ENCODE measurements around the gene KRTAP20-1. TPM values are rescaled to one million over a fixed set of nuclear protein-coding genes. Genes with fewer than 3 reads are reported as not detected.

The KRTAP20-1 gene
- not detected for polyA plus RNA-seq

DNA sequence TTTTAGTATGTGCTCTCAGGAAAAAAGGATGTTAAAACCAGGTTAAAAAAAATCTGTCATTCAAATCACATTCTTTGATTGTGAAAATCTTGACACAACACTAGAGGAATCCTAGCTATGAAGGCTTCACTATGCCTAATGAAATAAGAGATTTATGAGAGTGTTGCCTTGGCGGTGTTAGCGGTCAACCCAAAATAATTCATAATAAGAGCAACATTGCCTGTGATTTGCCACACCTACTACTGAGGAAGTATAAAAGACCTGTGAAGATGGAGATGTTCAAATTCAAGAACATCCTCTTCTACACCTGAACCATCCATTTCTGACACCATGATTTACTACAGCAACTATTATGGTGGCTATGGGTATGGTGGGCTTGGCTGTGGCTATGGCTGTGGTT lies at the start of gene KRTAP20-1:
Gene KRTAP20-1, plus strand, starts transcription at position 301 of the 400 bp plus-strand sequence. Its CDS starts 30 bp downstream, at position 331.
- peaks cover 0 to 3% (median 3%) of the 10 kb centered on the region in 3 donors for H3K9me3 Mint-ChIP-seq
- H3K27ac Mint-ChIP-seq = no peak within 1 kb of the TSS
- H3K4me3 Mint-ChIP-seq = no peak within 1 kb of the TSS
- no peaks in the 10 kb centered on the region for H3K36me3 Mint-ChIP-seq
- H3K27me3 Mint-ChIP-seq = no peaks in the 10 kb centered on the region
- no peaks in the 10 kb centered on the region for H3K4me1 Mint-ChIP-seq

- no peak overlapping the region for H3K4me3 Mint-ChIP-seq
- H3K4me1 Mint-ChIP-seq = no peaks in the 10 kb centered on the region
- no peaks in the 10 kb centered on the region for H3K27me3 Mint-ChIP-seq
- no peaks in the 10 kb centered on the region for H3K36me3 Mint-ChIP-seq
- no peak overlapping the region for H3K27ac Mint-ChIP-seq
- H3K9me3 Mint-ChIP-seq = peaks cover 2 to 8% (median 3%) of the 10 kb centered on the region in 3 donors
These were observed 48.6 kb upstream of the KRTAP20-1 start for GRCh38 chr21:30567617-30568016.

DNA sequence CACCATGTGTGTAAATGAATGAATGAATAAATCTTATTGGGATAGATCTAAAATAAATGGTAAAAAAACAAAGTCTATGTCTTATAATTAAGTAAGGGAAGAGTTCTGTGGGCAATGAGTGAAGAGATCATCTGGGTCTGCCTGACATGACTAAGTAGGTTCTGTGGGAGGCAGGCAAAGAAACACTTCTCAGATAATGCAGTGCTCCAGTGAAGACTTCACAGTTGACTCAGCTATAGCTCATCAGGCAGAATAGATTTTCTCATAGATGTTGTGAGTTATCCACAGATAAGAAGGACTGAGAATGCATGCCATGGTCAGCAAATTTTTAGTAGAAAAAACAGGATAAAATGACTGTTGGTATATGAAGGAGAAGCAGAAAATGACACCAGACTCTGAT lies 38.5 kb upstream of the KRTAP20-1 start:
- peaks cover 1 to 7% (median 2%) of the 10 kb centered on the region in 3 donors for H3K9me3 Mint-ChIP-seq
- no peaks in the 10 kb centered on the region for H3K4me1 Mint-ChIP-seq
- no peak overlapping the region for H3K27ac Mint-ChIP-seq
- no peaks in the 10 kb centered on the region for H3K36me3 Mint-ChIP-seq
- no peak overlapping the region for H3K4me3 Mint-ChIP-seq
- no peaks in the 10 kb centered on the region for H3K27me3 Mint-ChIP-seq

DNA sequence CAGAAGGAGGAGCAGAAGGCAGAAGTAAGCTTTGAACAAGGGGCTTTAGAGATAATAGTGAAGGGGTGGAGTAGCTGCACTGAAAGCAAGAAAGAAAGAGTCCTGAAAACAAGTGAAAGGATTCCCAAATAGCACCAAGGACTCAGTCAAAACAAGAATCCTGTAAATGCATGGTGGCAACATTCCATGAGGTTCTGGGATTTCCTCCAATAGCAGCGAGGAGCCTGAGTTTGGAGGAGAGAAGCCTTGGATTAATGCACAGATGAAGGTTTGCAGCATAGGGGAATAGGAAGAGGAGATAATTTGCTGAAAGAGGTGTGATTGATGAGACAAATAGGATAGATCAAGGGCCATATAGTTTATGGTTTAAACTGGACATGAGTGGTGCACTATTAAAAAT lies 36.9 kb upstream of the KRTAP20-1 start:
- H3K36me3 Mint-ChIP-seq = no peaks in the 10 kb centered on the region
- no peak overlapping the region for H3K27ac Mint-ChIP-seq
- H3K4me1 Mint-ChIP-seq = no peaks in the 10 kb centered on the region

GRCh38 chr21:30580132-30580531 lies 36.1 kb upstream of the KRTAP20-1 start:
- Mint-ChIP-seq H3K27me3 (no peaks in the 10 kb centered on the region), H3K36me3 (no peaks in the 10 kb centered on the region)

More for the DNA sequence above, 36.9 kb upstream of the KRTAP20-1 start:
- H3K4me3 Mint-ChIP-seq = no peak overlapping the region
- H3K9me3 Mint-ChIP-seq = peaks cover 2 to 12% (median 2%) of the 10 kb centered on the region in 3 donors
- H3K27me3 Mint-ChIP-seq = no peaks in the 10 kb centered on the region

GRCh38 chr21:30582870-30583269 lies 33.4 kb upstream of the KRTAP20-1 start:
- H3K27ac Mint-ChIP-seq = no peak overlapping the region
- H3K4me3 Mint-ChIP-seq = no peak overlapping the region
- peaks cover 2 to 18% (median 10%) of the 10 kb centered on the region in 3 donors for H3K9me3 Mint-ChIP-seq
- no peaks in the 10 kb centered on the region for H3K27me3 Mint-ChIP-seq
- H3K36me3 Mint-ChIP-seq = no peaks in the 10 kb centered on the region
- H3K4me1 Mint-ChIP-seq = no peaks in the 10 kb centered on the region

More at GRCh38 chr21:30580132-30580531, 36.1 kb upstream of the KRTAP20-1 start:
- H3K4me3 Mint-ChIP-seq = no peak overlapping the region
- H3K27ac Mint-ChIP-seq = no peak overlapping the region
- no peaks in the 10 kb centered on the region for H3K4me1 Mint-ChIP-seq
- peaks cover 2 to 20% (median 8%) of the 10 kb centered on the region in 3 donors for H3K9me3 Mint-ChIP-seq

DNA sequence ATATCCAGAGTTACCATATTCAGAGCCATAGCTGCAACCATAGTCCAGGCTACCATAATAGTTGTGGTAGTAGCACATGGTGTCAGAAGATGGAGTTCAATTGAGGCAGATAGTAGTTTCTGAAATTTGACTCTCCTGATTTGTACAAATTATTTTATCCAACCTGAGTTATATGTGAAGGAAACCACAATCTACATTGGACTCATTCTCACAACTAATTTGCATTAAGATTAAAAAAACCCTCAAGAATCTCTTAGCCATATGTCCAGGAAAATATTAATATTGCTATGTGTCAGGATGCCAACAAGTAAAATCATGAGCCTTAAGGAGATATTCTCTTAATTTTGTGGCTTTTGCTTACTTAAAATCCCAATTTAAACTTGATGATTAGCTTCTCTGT lies 25.9 kb upstream of the KRTAP20-1 start, which contains the start of gene KRTAP22-2:
Gene KRTAP22-2, minus strand, starts transcription at position 101 of the 400 bp plus-strand sequence.
- Mint-ChIP-seq H3K36me3 (no peaks in the 10 kb centered on the region), H3K9me3 (peaks cover 3 to 7% (median 5%) of the 10 kb centered on the region in 3 donors), H3K4me3 (no peak within 1 kb of the TSS), H3K4me1 (no peaks in the 10 kb centered on the region), H3K27ac (no peak within 1 kb of the TSS), H3K27me3 (no peaks in the 10 kb centered on the region)

DNA sequence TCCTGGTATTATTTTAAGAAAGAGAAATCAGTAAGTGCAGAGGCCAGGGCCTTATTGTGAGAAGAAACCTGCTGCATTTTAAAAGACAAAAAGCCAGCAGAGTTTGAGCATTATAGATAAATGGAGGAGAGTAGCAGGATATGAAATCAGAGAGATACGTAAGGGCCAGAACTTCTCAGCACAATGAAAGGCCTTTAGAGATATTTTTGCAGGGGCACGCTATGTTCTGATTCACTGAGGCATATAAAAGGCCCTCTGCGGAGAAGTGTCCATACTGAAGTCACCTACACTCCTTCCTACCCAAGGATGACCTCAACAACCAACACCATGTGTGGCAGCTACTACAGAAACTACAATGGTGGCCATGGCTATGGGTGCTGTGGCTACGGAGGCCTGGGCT lies 24.1 kb upstream of the KRTAP20-1 start, which contains the start of gene KRTAP6-3:
Gene KRTAP6-3, plus strand, starts transcription at position 301 of the 400 bp plus-strand sequence. Its CDS starts 6 bp downstream, at position 307.
- Mint-ChIP-seq H3K9me3 (peaks cover 3 to 9% (median 7%) of the 10 kb centered on the region in 3 donors), H3K27me3 (no peaks in the 10 kb centered on the region), H3K27ac (peak within 1 kb of the TSS in 1 of 3 donors; percentile 57), H3K4me3 (no peak within 1 kb of the TSS), H3K36me3 (no peaks in the 10 kb centered on the region), H3K4me1 (peaks cover 0 to 1% (median 0%) of the 10 kb centered on the region in 3 donors)

DNA sequence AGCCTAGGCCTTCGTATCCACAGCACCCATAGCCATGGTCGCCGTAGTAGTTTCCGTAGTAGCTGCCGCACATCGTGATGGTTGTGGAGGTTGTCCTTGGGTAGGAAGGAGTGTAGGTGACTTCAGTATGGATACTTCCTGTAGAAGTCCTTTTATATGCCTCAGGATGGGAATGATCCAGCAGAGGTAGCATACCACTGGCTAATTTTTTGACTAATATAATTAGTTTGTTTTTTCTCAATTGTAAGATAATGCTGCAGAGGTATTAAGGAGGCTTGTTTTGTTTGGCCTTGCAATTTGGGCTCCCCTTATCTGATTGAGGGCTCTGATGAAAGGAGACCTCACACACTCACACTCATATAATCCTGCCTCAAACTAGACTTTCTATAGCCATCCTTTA lies 17.4 kb upstream of the KRTAP20-1 start, which contains the start of gene KRTAP6-2:
Gene KRTAP6-2, minus strand, starts transcription at position 101 of the 400 bp plus-strand sequence. Its CDS starts 28 bp downstream, at position 73.
- no peak within 1 kb of the TSS for H3K27ac Mint-ChIP-seq
- H3K4me1 Mint-ChIP-seq = peaks cover 0 to 2% (median 0%) of the 10 kb centered on the region in 3 donors
- H3K9me3 Mint-ChIP-seq = peaks cover 5 to 22% (median 6%) of the 10 kb centered on the region in 3 donors
- H3K4me3 Mint-ChIP-seq = no peak within 1 kb of the TSS
- H3K27me3 Mint-ChIP-seq = no peaks in the 10 kb centered on the region
- no peaks in the 10 kb centered on the region for H3K36me3 Mint-ChIP-seq

DNA sequence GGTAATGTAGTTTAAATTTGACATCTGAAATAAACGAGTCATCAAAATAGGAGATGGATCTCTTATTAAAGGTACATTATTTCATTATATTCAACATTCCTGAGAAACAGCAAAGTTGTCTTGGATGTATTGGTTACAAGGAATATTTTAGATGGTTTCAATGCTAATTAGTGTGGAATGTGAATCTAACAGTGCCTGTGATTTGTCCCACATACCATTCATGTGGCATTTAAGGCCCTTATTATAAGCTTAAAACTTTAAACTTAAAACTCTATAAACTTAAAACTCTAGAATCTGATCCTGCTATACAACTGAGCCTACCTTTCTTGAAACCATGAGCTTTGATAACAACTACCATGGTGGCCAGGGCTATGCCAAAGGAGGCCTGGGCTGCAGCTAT lies 15.4 kb upstream of the KRTAP20-1 start, which contains the start of gene KRTAP22-1:
Gene KRTAP22-1, plus strand, starts transcription at position 301 of the 400 bp plus-strand sequence.
- Mint-ChIP-seq H3K4me3 (no peak within 1 kb of the TSS), H3K4me1 (peaks cover 0 to 2% (median 0%) of the 10 kb centered on the region in 3 donors), H3K27ac (no peak within 1 kb of the TSS), H3K36me3 (no peaks in the 10 kb centered on the region), H3K9me3 (peaks cover 2 to 17% (median 5%) of the 10 kb centered on the region in 3 donors), H3K27me3 (no peaks in the 10 kb centered on the region)

- H3K36me3 Mint-ChIP-seq = no peaks in the 10 kb centered on the region
- no peak overlapping the region for H3K27ac Mint-ChIP-seq
- no peaks in the 10 kb centered on the region for H3K27me3 Mint-ChIP-seq
- H3K9me3 Mint-ChIP-seq = peaks cover 4 to 18% (median 16%) of the 10 kb centered on the region in 3 donors
- H3K4me3 Mint-ChIP-seq = no peak overlapping the region
- H3K4me1 Mint-ChIP-seq = no peaks in the 10 kb centered on the region
These were observed 10.3 kb upstream of the KRTAP20-1 start for GRCh38 chr21:30605968-30606367.

DNA sequence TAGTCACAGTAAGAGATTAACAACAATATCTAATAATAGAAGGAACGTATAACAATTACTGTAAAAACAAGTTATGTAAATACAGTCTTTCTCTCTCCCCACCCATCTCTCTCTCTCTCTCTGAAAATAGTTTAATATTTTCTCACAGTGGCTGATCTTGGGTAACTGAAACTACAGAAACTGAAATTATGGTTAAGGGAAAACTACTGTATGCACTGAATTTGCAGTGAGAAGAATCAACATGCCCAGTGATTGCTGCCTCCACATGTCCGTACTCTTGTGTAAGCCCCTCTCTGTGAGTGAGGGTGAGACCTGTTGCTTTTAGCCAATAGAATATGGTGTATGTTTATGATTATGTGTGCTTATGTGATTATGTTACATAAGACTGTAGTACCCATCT lies 4.1 kb upstream of the KRTAP20-1 start:
- no peaks in the 10 kb centered on the region for H3K27me3 Mint-ChIP-seq
- no peak overlapping the region for H3K4me3 Mint-ChIP-seq
- no peaks in the 10 kb centered on the region for H3K4me1 Mint-ChIP-seq
- no peak overlapping the region for H3K27ac Mint-ChIP-seq
- H3K36me3 Mint-ChIP-seq = no peaks in the 10 kb centered on the region
- peaks cover 1 to 15% (median 9%) of the 10 kb centered on the region in 3 donors for H3K9me3 Mint-ChIP-seq

- no peak within 1 kb of the TSS for H3K27ac Mint-ChIP-seq
- no peaks in the 10 kb centered on the region for H3K4me1 Mint-ChIP-seq
- H3K36me3 Mint-ChIP-seq = no peaks in the 10 kb centered on the region
- no peaks in the 10 kb centered on the region for H3K27me3 Mint-ChIP-seq
- H3K9me3 Mint-ChIP-seq = peaks cover 1 to 12% (median 11%) of the 10 kb centered on the region in 3 donors
- no peak within 1 kb of the TSS for H3K4me3 Mint-ChIP-seq
These were observed 2.4 kb upstream of the KRTAP20-1 start, which contains the start of gene KRTAP6-1 for GRCh38 chr21:30613836-30614235. Gene KRTAP6-1 (minus strand): TSS chr21:30613930. CDS start chr21:30613904, 26 bp downstream.

DNA sequence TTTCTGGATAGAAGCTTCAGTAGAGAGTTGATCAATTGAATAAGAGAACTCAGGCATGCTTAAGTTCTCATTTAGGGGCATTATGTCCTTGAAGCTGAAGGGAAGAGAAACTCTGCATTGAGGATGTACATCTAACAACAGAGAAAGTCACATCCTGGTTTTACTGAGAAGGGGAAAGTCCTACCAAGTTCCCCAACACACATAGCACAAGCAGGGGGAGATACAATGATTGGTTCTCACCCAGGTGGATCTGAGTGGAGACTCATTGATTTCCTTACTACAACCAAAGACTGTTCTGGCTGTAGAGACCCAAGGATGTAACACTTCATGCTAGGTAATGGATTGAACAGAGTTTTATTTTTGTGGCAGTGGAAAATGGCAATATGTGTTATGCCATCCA lies 1.0 kb upstream of the KRTAP20-1 start:
- no peaks in the 10 kb centered on the region for H3K27me3 Mint-ChIP-seq
- no peaks in the 10 kb centered on the region for H3K36me3 Mint-ChIP-seq
- peaks cover 1 to 10% (median 8%) of the 10 kb centered on the region in 3 donors for H3K9me3 Mint-ChIP-seq
- H3K4me3 Mint-ChIP-seq = no peak overlapping the region
- no peak overlapping the region for H3K27ac Mint-ChIP-seq
- no peaks in the 10 kb centered on the region for H3K4me1 Mint-ChIP-seq

DNA sequence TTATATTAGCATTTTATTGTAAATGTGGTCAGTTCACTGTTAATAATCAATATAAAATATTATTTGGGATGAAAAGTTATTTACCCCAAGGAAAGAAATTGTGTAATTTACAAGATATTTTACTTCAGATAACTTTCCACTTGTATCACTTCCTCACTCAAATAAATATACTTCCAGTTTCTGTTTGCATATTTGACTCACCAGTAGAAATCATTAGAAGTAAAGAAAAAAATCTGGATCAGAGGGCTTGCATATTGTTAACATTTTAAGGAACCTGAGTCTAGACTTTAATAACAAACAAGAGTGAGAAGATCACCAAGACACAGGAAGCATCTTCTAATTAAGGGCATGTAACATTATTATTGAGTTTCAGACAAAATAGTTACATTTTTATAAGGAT lies 3.9 kb downstream of the KRTAP20-1 start:
- Mint-ChIP-seq H3K4me1 (peaks cover 0 to 2% (median 0%) of the 10 kb centered on the region in 3 donors), H3K4me3 (no peak overlapping the region), H3K27ac (peak overlapping the region in 1 of 3 donors; percentile 17), H3K27me3 (no peaks in the 10 kb centered on the region), H3K9me3 (peaks cover 1 to 6% (median 2%) of the 10 kb centered on the region in 3 donors), H3K36me3 (no peaks in the 10 kb centered on the region)

GRCh38 chr21:30620522-30620921 lies 4.3 kb downstream of the KRTAP20-1 start, which contains the start of gene KRTAP20-4:
Gene KRTAP20-4 (plus strand): TSS chr21:30620627.
- H3K27me3 Mint-ChIP-seq = no peaks in the 10 kb centered on the region
- H3K27ac Mint-ChIP-seq = peak within 1 kb of the TSS in 1 of 3 donors; percentile 17
- H3K36me3 Mint-ChIP-seq = no peaks in the 10 kb centered on the region
- H3K9me3 Mint-ChIP-seq = peaks cover 0 to 6% (median 2%) of the 10 kb centered on the region in 3 donors
- peaks cover 0 to 2% (median 0%) of the 10 kb centered on the region in 3 donors for H3K4me1 Mint-ChIP-seq
- H3K4me3 Mint-ChIP-seq = no peak within 1 kb of the TSS
